KOPT-K1 (cell line): ENCODE data around the gene FPGS.

ENCODE experiments used
- H3K27ac ChIP-seq: fragments of 200-600 bp; sonication (generic); 2 replicates; pipeline ENCODE4 v1.5.1; 2016; ENCODE audit warnings: antibody characterized with exemption, mild to moderate bottlenecking, low read depth, low read length; ENCODE audit not compliant: poor library complexity, severe bottlenecking
- H3K36me3 ChIP-seq: fragments of 200-600 bp; sonication (generic); 2 replicates; pipeline ENCODE4 v1.5.1; 2017; ENCODE audit warnings: antibody characterized with exemption, mild to moderate bottlenecking, low read length, moderate library complexity; ENCODE audit not compliant: insufficient read depth
- H3K9me3 ChIP-seq: fragments of 200-600 bp; sonication (generic); 2 replicates; pipeline ENCODE4 v1.5.1; 2017; ENCODE audit warnings: antibody characterized with exemption, low read length, mild to moderate bottlenecking; ENCODE audit not compliant: insufficient read depth, poor library complexity, severe bottlenecking

FPGS gene

DNA sequence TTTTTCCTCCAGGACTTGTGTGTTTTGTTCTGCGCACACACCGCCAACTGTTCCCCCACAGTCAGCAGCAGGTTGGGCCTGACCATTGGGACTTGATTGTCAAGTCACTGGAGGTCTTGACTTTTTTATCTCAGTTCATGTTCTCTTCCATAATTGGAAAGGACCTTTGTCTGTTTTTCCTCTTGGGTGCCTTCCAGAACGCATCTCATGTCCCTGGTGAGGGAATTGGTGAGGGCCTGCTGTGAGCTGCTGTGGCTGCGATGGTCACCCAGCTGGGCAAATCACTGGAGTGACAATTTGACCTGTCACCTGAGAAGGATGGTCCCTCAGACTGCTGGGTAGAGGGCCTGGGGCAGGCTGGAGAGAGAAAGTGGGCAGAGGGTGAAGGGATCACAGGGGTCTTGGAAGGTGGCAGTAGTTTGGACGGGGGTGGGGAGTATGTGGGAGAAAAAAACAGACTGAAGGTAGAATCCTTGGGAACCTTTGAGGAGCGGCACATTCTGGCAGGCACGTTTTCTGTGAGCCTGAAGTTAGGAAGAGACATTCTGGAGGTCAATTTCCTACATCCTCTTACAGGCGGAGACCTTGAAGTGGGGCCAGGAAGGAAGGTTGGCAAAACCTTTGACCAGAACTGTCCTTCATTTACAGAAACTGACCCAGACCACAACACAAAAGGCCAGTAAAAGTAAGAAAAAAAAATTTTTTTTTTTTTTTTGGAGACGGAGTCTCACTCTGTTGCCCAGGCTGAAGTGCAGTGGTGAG lies 12.4 kb upstream of the FPGS start:
- Histone ChIP-seq H3K9me3 (no peaks in the 10 kb centered on the region), H3K27ac (no peak overlapping the region), H3K36me3 (peaks cover 86% of the 10 kb centered on the region)

GRCh38 chr9:127791085-127791484 lies 11.6 kb upstream of the FPGS start:
- Histone ChIP-seq H3K36me3 (peaks cover 86% of the 10 kb centered on the region), H3K27ac (no peak overlapping the region)

GRCh38 chr9:127792417-127793031 lies 10.2 kb upstream of the FPGS start:
- Histone ChIP-seq H3K36me3 (peaks cover 75% of the 10 kb centered on the region), H3K9me3 (no peaks in the 10 kb centered on the region), H3K27ac (no peak overlapping the region)

More at GRCh38 chr9:127791085-127791484, 11.6 kb upstream of the FPGS start:
- no peaks in the 10 kb centered on the region for H3K9me3 ChIP-seq

GRCh38 chr9:127793093-127793708 lies 9.5 kb upstream of the FPGS start:
- Histone ChIP-seq H3K27ac (no peak overlapping the region), H3K9me3 (no peaks in the 10 kb centered on the region), H3K36me3 (peaks cover 68% of the 10 kb centered on the region)

- H3K9me3 ChIP-seq = no peaks in the 10 kb centered on the region
- peaks cover 58% of the 10 kb centered on the region for H3K36me3 ChIP-seq
- peak overlapping the region; percentile 25 for H3K27ac ChIP-seq
Observed at GRCh38 chr9:127794001-127794791, 8.5 kb upstream of the FPGS start.

GRCh38 chr9:127796225-127796813 lies 6.4 kb upstream of the FPGS start:
- H3K9me3 ChIP-seq = no peaks in the 10 kb centered on the region
- peak overlapping the region; percentile 89 for H3K27ac ChIP-seq
- H3K36me3 ChIP-seq = peaks cover 37% of the 10 kb centered on the region

GRCh38 chr9:127796852-127797370 lies 5.8 kb upstream of the FPGS start:
- Histone ChIP-seq H3K27ac (peak overlapping the region; percentile 89), H3K36me3 (peaks cover 31% of the 10 kb centered on the region), H3K9me3 (no peaks in the 10 kb centered on the region)

GRCh38 chr9:127801955-127802575 lies 617 bp upstream of the FPGS start:
- Histone ChIP-seq H3K27ac (peak overlapping the region; percentile 92), H3K9me3 (no peaks in the 10 kb centered on the region), H3K36me3 (peaks cover 27% of the 10 kb centered on the region)

GRCh38 chr9:127803507-127804352 lies 1.0 kb downstream of the FPGS start:
- H3K36me3 ChIP-seq = peaks cover 44% of the 10 kb centered on the region
- H3K9me3 ChIP-seq = no peaks in the 10 kb centered on the region
- peak overlapping the region; percentile 92 for H3K27ac ChIP-seq

DNA sequence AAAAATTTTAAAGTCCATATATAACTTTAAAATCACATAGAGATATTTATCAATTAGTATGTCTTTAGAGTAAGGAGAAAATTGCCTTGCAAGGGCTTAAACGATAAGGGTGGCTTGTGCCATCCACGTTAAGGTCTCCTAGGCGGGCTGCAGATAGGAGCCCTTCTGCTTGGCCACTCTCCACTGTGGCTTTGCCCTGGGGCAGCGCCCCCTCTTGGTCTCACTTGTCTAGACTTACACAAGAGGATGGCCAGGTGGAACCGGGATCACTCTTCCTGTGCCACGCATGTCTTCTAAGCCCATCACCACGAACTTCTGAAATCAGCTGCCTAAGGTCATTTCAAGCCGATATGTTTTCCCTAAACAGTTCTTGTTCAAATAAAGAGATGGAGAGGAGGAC lies 2.9 kb downstream of the FPGS start:
- Histone ChIP-seq H3K36me3 (peaks cover 60% of the 10 kb centered on the region), H3K27ac (no peak overlapping the region), H3K9me3 (no peaks in the 10 kb centered on the region)

GRCh38 chr9:127806871-127807270 lies 4.2 kb downstream of the FPGS start:
- Histone ChIP-seq H3K9me3 (no peaks in the 10 kb centered on the region), H3K27ac (no peak overlapping the region), H3K36me3 (peaks cover 68% of the 10 kb centered on the region)

GRCh38 chr9:127808347-127809001 lies 5.8 kb downstream of the FPGS start:
- Histone ChIP-seq H3K36me3 (peaks cover 84% of the 10 kb centered on the region), H3K9me3 (no peaks in the 10 kb centered on the region), H3K27ac (no peak overlapping the region)

DNA sequence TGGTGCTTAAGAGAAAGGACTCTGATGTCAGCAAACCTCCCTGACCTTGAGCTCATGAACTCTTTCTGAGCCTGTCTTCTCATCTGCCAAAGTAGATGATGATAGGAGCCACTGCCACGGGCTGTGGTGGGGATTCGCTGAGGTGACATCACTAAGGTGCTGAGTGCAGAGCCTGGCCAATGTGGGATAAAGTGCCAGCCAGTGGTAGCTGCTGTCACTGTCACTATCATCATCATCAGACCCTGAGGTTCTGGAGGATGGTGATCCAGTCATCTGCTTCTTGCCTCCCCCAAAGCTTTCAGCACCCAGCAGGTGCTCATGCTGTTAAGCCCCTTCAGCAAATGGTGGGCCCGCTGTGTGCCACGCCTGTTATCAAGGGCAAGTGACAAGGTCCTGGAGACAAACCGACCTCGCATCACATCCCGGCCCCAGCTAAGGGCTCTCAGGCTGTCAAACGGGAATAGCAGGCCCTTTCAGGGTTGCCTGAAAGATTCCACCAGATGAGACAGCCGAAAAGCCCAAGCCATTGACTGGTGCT lies 6.4 kb downstream of the FPGS start:
- peaks cover 90% of the 10 kb centered on the region for H3K36me3 ChIP-seq
- no peak overlapping the region for H3K27ac ChIP-seq
- H3K9me3 ChIP-seq = no peaks in the 10 kb centered on the region
